Activated T-cell treated with anti-CD3 and anti-CD28 coated beads, Interleukin-2, amount 50 U/mL, for 4 hours (primary cell): ENCODE measurements around the gene PRR3. TPM values are rescaled to one million over a fixed set of nuclear protein-coding genes. Genes with fewer than 3 reads are reported as not detected.
"Not testable (repeated sequence)": the region's sequence is repeated elsewhere in the genome, so short reads cannot be mapped to it uniquely, and the experiment has no call there.

Source experiments
- ATAC-seq, 2 donors: fragments of 200-7000 bp; cut with Tn5 transposase; one replicate each; pipeline ENCODE4 v1.10.0; 2021
- DNase-seq: peaks from one replicate; pipeline ENCODE4 v3.0.0-alpha.2; 2020
- H3K27me3 Mint-ChIP-seq: one replicate; pipeline ENCODE4 v1.8.0; 2021; ENCODE audit warnings: low read depth, mixed read lengths
- H3K36me3 Mint-ChIP-seq: one replicate; pipeline ENCODE4 v1.8.0; 2022; ENCODE audit warnings: mixed read lengths; ENCODE audit not compliant: insufficient read depth
- H3K4me1 Mint-ChIP-seq: one replicate; pipeline ENCODE4 v1.8.0; 2021; ENCODE audit warnings: low read depth, mixed read lengths
- H3K4me3 Mint-ChIP-seq: one replicate; pipeline ENCODE4 v1.8.0; 2021; ENCODE audit warnings: mild to moderate bottlenecking, moderate library complexity, mixed read lengths
- H3K9me3 Mint-ChIP-seq: one replicate; pipeline ENCODE4 v1.8.0; 2021; ENCODE audit warnings: mixed read lengths
- total RNA-seq, 3 donors: library from RNA; stranded (reverse); gene quantifications; one replicate each; pipeline ENCODE4 v1.2.1, GENCODE V29; 2021

The PRR3 gene
- total RNA-seq, result 10 to 100 TPM; 41.3 to 49.3 (median 43.8) TPM

- Mint-ChIP-seq H3K4me3 (peak within 1 kb of the TSS; percentile 98), H3K9me3 (no peaks in the 10 kb centered on the region), H3K27me3 (no peaks in the 10 kb centered on the region), H3K4me1 (peaks cover 36% of the 10 kb centered on the region), H3K36me3 (peaks cover 32% of the 10 kb centered on the region)
- DNase-seq (peak; percentile 66), ATAC-seq (peak; percentile 64 to 65)
These were observed at the start of gene PRR3 for GRCh38 chr6:30556906-30557682. Gene PRR3, plus strand, starts transcription at chr6:30557295. Its CDS starts 50 bp downstream, at chr6:30557345.

GRCh38 chr6:30507849-30508827 is 49.0 kb upstream of the PRR3 start:
- H3K36me3 Mint-ChIP-seq, result no peaks in the 10 kb centered on the region
- H3K4me3 Mint-ChIP-seq, result no peak overlapping the region
- DNase-seq, result no peak
- ATAC-seq, result peak; percentile 41 to 46
- peaks cover 64% of the 10 kb centered on the region for H3K4me1 Mint-ChIP-seq
- H3K27me3 Mint-ChIP-seq, result no peaks in the 10 kb centered on the region
- H3K9me3 Mint-ChIP-seq, result no peaks in the 10 kb centered on the region

GRCh38 chr6:30508890-30509736 is 48.0 kb upstream of the PRR3 start:
- Mint-ChIP-seq H3K27me3 (no peaks in the 10 kb centered on the region), H3K36me3 (no peaks in the 10 kb centered on the region), H3K9me3 (no peaks in the 10 kb centered on the region), H3K4me3 (peak overlapping the region; percentile 57), H3K4me1 (peaks cover 64% of the 10 kb centered on the region)
- ATAC-seq, result peak; percentile 62 to 83
- DNase-seq, result no peak

- ATAC-seq (no peak), DNase-seq (no peak)
- Mint-ChIP-seq H3K9me3 (no peaks in the 10 kb centered on the region), H3K36me3 (no peaks in the 10 kb centered on the region), H3K4me1 (peaks cover 75% of the 10 kb centered on the region), H3K4me3 (no peak overlapping the region), H3K27me3 (no peaks in the 10 kb centered on the region)
These were observed 46.5 kb upstream of the PRR3 start for GRCh38 chr6:30510419-30511168.

GRCh38 chr6:30511169-30511546 is 45.9 kb upstream of the PRR3 start:
- DNase-seq (no peak), ATAC-seq (no peak)
- Mint-ChIP-seq H3K4me3 (peak overlapping the region; percentile 2), H3K27me3 (no peaks in the 10 kb centered on the region), H3K9me3 (no peaks in the 10 kb centered on the region), H3K36me3 (no peaks in the 10 kb centered on the region), H3K4me1 (peaks cover 74% of the 10 kb centered on the region)

- peaks cover 2% of the 10 kb centered on the region for H3K36me3 Mint-ChIP-seq
These were observed 43.6 kb upstream of the PRR3 start for GRCh38 chr6:30513451-30513850.

GRCh38 chr6:30515106-30515505 is 42.0 kb upstream of the PRR3 start:
- Mint-ChIP-seq H3K27me3 (no peaks in the 10 kb centered on the region), H3K4me3 (peak overlapping the region; percentile 85), H3K4me1 (peaks cover 68% of the 10 kb centered on the region), H3K9me3 (peaks cover 6% of the 10 kb centered on the region), H3K36me3 (peaks cover 6% of the 10 kb centered on the region)
- DNase-seq (no peak), ATAC-seq (no peak)

More at GRCh38 chr6:30513451-30513850, 43.6 kb upstream of the PRR3 start:
- ATAC-seq, result no peak
- peaks cover 71% of the 10 kb centered on the region for H3K4me1 Mint-ChIP-seq
- no peak for DNase-seq
- H3K9me3 Mint-ChIP-seq, result peaks cover 3% of the 10 kb centered on the region
- no peaks in the 10 kb centered on the region for H3K27me3 Mint-ChIP-seq
- no peak overlapping the region for H3K4me3 Mint-ChIP-seq

GRCh38 chr6:30515944-30516753 is 40.9 kb upstream of the PRR3 start:
- Mint-ChIP-seq H3K27me3 (no peaks in the 10 kb centered on the region), H3K4me3 (peak overlapping the region; percentile 85), H3K4me1 (peaks cover 64% of the 10 kb centered on the region), H3K9me3 (peaks cover 6% of the 10 kb centered on the region), H3K36me3 (peaks cover 6% of the 10 kb centered on the region)
- peak; percentile 92 to 95 for ATAC-seq
- DNase-seq, result peak; percentile 88

- not testable (repeated sequence) for ATAC-seq, H3K27me3 Mint-ChIP-seq, H3K9me3 Mint-ChIP-seq, H3K36me3 Mint-ChIP-seq, DNase-seq
- peaks cover 63% of the 10 kb centered on the region for H3K4me1 Mint-ChIP-seq
- peak overlapping the region; percentile 85 for H3K4me3 Mint-ChIP-seq
These were observed 40.4 kb upstream of the PRR3 start for GRCh38 chr6:30516754-30517076.

- H3K4me1 Mint-ChIP-seq, result peaks cover 62% of the 10 kb centered on the region
- H3K27me3 Mint-ChIP-seq, H3K36me3 Mint-ChIP-seq, DNase-seq, ATAC-seq, H3K4me3 Mint-ChIP-seq: not testable (repeated sequence)
- H3K9me3 Mint-ChIP-seq, result peaks cover 14% of the 10 kb centered on the region
These were observed 39.2 kb upstream of the PRR3 start for GRCh38 chr6:30517767-30518504.

GRCh38 chr6:30518505-30519145 is 38.5 kb upstream of the PRR3 start:
- Mint-ChIP-seq H3K9me3 (peaks cover 21% of the 10 kb centered on the region), H3K4me1 (peaks cover 67% of the 10 kb centered on the region)
- not testable (repeated sequence) for DNase-seq, ATAC-seq, H3K27me3 Mint-ChIP-seq, H3K36me3 Mint-ChIP-seq, H3K4me3 Mint-ChIP-seq

- H3K4me3 Mint-ChIP-seq, result no peak overlapping the region
- H3K27me3 Mint-ChIP-seq, result no peaks in the 10 kb centered on the region
- ATAC-seq (no peak), DNase-seq (no peak)
- peaks cover 12% of the 10 kb centered on the region for H3K36me3 Mint-ChIP-seq
- H3K4me1 Mint-ChIP-seq, result peaks cover 68% of the 10 kb centered on the region
- peaks cover 28% of the 10 kb centered on the region for H3K9me3 Mint-ChIP-seq
These were observed 36.6 kb upstream of the PRR3 start for GRCh38 chr6:30520522-30520921.
